Activated CD8-positive, alpha-beta memory T cell treated with anti-CD3 and anti-CD28 coated beads, Interleukin-2, amount 50 U/mL, for 48 hours (primary cell): ENCODE data around the gene SATB2.

Experiments
- DNase-seq: peaks from one replicate; pipeline ENCODE4 v3.0.0-alpha.2; 2020

SATB2 gene

GRCh38 chr2:199465390-199465789, 7.7 kb upstream of the SATB2 start:
- DNase-seq: no peak

DNA sequence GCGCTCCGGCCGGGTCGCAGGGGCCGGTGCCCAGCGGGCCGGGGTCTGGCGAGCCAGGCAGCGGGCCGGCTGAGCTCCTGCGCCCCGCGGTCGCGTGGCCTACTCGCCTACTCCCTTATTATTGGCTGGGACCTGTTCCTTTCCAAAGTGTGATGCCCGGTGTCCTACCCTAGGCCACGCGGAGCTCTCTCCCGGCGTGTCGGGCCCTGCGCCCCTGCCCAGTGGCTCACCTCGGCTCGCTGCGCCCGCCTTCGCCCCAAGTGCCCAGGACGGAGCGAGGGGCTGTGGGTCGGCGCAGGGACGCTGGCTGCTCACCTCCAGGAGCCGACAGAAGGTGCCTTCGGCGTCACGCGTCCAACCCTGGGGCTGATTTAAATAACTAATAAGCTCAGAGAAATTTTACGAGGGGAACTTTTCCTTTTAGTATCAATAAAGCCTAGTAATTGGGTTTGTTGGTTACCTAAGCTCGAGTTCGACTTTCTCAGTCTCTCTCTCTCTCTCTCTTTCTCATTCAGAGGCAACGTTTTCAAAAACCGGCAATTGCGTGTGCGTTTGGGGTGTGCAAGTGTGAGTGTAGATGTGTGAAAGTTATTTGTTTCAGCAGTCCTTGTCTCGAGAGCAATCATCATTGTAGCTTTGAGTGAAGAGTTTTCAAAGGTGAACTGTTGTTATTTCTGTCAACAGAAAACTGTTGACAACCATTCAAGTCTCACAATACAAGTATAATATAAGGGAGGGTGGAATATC, 7.0 kb upstream of the SATB2 start:
- DNase-seq: no peak

DNA sequence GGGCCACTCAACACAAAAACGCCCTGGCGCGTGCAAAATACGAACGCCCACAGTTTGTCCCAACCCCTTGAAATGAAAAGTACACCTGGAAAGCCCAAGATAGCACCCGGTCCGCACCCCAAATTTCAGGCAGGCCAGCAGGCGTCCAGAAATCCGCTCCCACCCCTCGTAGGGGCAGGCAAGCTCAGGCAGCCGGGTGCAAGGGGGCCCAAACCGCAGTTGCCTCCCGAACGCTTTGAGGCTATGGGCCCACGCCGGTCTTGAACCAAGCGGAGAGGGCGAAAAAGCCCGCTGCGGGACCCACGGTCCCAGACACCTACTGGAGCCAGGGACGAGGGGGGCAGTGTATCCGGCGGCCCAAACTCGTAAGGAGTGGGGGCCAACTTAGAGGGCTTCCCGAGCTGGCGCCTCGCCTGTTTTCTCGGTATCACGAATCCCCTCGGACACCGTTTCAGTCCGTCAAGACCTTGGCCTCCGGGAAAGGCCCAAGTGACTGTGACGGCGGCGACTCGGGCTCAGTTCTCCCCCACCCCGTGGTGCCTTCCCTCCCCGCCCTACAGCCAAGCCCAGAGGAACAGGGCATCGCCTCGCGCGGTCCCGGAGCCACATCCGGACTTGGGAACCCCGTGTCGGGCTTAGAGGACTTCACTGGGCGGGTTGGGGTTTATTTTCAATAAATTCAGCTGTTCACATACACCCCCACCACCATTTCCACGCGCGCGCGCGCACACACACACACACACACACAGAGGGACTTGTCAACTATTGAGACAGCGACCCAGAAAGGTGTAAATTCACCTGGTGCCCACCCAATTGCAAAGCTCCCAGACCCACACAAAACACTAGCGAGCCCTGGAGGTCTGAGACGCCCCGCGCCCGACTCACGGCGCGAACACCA, 6.2 kb upstream of the SATB2 start:
- no peak for DNase-seq

- peak; percentile 86 for DNase-seq
Observed at GRCh38 chr2:199462956-199463692, 5.4 kb upstream of the SATB2 start.

- no peak for DNase-seq
Observed at GRCh38 chr2:199462347-199462955, 4.7 kb upstream of the SATB2 start.

GRCh38 chr2:199461711-199462346, 4.1 kb upstream of the SATB2 start:
- no peak for DNase-seq

GRCh38 chr2:199460846-199461710, 3.3 kb upstream of the SATB2 start:
- no peak for DNase-seq

- no peak for DNase-seq
Observed at GRCh38 chr2:199460101-199460671, 2.4 kb upstream of the SATB2 start.

DNA sequence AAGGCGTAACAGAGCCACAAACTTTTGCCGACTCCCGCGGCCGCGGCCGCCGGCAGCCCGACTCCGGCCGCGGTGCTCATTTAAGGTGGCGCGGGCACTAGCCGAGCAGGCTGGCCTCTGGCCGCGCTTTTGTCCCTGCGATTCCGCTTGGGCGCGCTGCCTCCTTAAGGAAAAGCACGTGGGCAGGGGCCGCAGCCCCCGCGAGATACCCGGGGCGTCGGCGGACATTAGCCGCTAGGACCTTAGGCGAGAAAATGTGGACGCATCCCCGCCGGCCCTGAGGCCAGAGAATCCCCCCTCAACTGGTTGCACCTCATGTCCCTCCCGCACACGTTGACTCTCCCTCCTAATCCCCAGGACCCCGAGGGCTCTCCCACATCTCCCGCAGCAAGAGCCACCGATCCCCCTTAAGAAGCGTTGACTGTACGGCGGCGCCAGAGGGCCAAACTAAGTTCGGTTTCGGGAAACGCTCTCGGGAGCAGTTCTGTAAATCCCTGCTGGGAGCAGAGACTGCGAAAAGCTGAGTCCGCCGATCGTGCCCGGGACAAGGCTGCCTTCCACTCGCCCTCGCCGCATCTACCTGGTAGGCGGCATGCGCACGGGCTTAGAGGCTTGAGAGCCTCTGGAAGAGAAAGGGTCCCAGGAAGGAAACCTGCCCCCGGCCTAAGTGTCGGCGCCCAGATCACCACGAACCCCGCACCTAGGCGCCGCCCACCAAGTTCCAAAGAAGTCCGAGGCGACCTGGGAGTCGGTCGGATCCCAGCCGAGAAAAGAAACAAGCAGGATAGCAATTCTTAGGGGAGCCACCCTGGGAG, 1.8 kb upstream of the SATB2 start:
- peak; percentile 80 for DNase-seq

DNA sequence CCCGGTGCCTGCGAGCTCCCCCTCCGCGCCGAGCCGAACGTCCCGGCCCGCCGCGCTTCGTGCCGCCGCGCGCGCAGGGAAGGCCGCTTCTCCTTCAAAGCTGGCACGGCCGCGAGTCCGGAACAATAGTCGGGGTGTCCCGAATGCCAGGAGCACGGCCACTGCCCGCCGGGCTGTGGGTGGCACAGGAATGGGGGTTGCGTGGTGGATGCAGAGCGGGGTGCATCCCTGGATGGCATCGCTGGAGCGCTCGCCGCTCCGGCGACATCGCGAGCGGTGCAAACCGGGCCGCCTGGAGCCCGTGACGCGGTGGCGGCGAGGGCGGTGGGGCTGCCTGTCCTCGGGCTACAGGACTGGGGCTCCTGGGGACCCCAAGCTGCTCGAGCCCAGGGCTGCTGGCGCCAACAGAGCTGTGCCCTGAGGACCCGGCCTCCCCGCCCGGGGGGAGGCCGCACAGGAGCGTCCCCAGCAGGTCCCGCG, 1.1 kb upstream of the SATB2 start:
- DNase-seq: peak; percentile 68

DNA sequence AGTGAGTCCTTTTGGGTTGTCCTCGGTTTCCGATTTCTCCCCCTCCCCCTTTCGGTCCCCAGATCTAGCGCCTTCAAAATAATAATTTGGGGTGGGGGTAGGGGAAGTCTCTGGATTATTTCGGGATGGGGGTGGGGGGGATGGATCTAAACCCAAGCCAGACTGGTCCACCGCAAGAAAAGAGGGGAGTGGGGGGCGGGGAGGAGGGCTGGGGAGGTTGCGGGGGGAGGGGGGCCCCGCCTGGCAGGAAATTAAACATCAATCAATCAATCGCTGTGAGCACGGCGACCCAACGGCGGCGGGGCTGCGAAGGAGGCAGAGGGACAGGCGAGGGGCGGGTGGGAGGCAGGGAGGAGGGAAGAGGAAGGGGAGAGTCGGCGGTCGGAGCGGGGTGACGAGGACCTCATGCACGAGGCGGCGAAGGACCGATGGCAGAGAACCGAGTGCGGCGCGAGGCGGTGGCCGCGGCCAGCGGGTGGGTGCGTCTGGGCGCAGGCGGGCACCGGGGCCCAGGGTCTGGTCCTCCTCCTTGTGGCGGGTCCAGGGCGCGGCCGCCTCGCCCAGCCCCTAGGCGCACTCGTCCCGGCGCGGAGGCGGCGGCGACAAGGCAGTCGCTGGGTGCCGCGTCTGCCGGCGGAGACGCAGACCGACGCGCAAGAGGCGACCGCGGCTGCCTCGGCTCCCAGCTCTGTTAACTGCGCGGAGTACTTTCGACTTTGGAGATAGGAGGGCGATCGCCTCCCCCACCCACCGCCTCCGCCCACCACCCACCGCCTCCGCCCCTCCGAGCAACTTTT, 468 bp upstream of the SATB2 start:
- DNase-seq: peak; percentile 70

DNA sequence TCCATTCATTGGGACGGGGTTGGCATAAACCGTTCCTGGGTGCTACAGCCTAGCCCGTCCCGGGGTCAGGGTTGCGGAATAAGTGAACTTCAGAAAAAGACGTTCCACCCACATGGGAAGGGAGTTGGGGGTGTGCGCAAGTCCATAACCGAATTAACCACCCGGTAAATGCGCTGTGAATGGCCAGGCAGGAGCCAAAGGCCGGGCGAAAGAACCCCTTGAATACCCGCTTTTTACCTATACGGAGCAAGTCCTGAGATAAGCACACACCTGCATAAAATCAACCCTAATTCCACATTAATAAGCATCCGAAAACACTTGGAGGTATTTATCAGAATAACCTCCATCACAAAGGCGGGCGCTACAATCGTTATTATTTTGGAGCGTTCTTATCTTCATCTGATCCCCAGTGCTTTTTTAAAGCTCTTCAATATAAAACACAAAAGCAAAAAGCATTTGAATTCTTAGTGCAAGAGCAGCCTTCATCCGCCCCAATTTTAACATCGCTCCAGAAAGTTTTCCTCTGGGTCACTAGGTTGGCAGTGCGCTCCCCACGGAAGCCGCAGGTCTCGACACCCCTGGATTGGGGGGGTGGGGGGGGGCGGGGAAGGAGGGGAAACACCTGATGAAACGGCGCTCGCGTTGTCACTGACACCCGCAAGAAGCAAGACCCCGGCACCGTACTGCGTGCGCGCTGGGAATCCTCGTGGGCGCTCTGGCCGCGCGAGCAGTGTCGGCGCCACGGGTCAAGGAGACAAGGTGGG, 1.2 kb downstream of the SATB2 start:
- DNase-seq: no peak

- DNase-seq: no peak
Observed at GRCh38 chr2:199455545-199456382, 2.0 kb downstream of the SATB2 start.

DNA sequence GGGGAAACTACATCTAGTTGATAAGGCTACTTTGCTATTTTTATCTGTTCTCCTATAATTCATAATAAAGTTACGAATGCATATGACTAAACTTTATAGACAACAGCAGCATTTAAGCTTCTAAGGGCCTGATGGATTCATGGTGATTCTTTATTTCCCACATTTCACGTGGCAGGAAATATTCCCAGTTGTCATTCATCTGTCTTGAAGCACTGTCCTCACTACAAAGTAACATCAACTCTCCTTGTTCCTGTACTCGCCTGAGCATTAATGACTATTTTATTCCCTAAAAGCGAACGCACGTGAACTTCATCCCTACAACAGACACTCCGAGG, 2.6 kb downstream of the SATB2 start:
- DNase-seq: no peak

- DNase-seq: no peak
Observed at GRCh38 chr2:199452991-199453379, 4.8 kb downstream of the SATB2 start.

GRCh38 chr2:199452260-199452990, 5.3 kb downstream of the SATB2 start:
- DNase-seq: no peak

DNA sequence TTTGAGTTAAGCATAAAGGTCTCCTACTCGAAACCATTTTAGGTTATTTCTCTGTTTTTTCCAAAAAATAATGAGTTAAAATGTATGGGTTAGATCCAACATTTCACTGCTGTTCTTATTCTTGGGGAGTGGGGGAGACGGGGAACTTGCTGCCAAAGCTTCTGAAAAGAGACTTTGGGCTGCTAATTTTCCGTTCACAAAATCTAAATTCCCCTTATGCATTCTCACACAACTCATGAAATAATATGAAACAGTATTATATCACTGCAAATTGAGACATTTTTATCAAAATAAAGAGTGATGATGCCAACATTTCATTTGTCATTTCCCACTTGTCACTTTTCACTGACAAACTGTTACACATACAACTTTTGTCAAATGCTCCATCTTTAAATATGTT, 7.8 kb downstream of the SATB2 start:
- no peak for DNase-seq
